Measurements from ENCODE around the gene ANK3.

Gene ANK3

DNA sequence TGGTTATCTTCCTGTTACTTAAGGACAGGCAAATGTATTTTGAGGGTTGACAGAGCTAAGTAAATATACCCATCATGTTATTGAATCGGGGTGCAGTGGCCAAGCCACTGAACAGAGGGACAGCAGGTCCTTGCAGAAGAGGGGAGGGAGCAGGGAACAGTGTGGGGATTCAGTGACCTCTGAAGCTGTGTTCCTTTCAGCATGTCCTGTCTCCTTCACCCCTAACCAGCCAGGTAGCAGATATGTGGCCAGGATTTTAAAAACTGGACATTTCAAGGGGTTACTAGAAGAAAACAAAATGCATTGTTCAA is 12.7 kb downstream of the ANK3 start:
- DNase-seq (ENCODE audit: low spot score) = no peak

GRCh38 chr10:60376221-60377041 is 13.2 kb downstream of the ANK3 start:
- DNase-seq (ENCODE audit: low spot score) = no peak

DNA sequence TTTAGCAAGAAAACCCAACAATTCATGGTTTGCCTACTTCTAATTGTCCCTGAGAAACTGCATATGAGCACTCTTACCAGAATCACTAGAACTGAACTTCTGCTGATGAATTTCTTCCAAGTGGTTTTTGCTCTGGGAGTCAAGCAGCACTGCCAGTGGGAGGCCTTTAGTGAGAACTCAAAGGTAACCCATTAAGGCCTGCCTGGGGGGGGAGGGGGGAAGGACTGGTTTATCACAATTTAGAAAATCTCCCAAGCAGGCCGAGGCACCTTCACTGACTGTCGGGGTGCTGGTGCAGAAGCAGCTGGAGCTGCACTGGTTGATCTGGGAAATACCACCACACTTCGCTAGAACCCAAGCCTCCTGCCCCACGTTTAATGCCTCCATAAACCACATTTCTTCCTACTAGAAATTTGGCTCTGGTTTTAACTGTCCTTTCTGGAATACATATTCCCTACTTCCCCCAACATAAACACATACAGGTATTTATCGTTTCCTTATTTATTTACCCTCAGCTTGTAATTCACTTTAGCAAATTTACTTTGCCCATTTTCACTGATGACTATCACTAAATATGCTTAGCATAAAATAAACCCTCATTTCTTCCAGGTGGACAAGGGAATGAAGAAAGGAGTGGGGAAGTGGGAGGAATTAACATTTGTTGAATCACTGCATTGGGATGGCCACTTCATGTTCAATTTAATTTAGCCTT is 14.2 kb downstream of the ANK3 start:
- no peak for DNase-seq (ENCODE audit: low spot score)

- no peak for DNase-seq (ENCODE audit: low spot score)
These were observed 14.8 kb downstream of the ANK3 start for GRCh38 chr10:60374836-60375235.

DNA sequence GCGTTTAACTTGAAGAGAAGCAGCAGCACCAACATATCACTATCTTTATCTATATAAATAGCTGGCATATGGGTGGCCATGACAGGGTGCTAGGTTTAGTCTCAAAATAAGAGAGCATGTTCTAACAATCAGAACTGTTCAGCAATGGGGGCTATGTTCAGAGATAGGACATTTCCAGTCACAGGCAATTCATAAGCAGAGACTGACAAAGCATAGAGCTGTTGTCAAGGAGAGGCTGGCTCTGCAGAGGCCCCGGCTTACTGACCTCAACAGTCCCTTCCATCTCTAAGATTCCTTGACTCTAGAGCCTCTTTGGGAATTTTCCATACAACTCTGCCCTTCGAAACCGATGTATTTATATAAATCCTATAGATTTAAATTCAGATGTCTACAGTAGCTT is 17.2 kb downstream of the ANK3 start:
- no peak for DNase-seq (ENCODE audit: low spot score)

GRCh38 chr10:60369547-60369930 is 20.1 kb downstream of the ANK3 start:
- DNase-seq (ENCODE audit: low spot score) = no peak

GRCh38 chr10:60368875-60369546 is 20.7 kb downstream of the ANK3 start:
- DNase-seq (ENCODE audit: low spot score) = no peak

DNA sequence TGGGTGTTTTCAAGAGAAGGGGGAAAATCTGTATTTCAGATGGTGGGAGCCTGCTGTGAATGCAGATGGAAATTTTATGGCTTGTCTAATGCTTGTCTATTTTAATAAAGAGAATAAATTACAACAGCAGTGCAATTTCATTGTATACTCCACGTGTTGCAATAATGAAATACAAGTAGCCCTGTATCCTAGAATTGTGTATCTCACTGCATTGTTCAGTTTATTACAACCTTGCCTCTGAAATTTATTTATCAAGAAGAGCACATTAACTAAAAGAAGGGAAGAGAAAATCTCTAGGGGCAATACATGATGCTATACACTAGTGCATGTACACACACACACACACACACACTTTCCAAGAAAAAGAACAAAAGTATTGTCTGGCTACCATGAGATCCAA is 21.8 kb downstream of the ANK3 start:
- no peak for DNase-seq (ENCODE audit: low spot score)

GRCh38 chr10:60367431-60367830 is 22.2 kb downstream of the ANK3 start:
- DNase-seq (ENCODE audit: low spot score) = no peak

GRCh38 chr10:60367024-60367423 is 22.7 kb downstream of the ANK3 start:
- DNase-seq (ENCODE audit: low spot score) = no peak

DNA sequence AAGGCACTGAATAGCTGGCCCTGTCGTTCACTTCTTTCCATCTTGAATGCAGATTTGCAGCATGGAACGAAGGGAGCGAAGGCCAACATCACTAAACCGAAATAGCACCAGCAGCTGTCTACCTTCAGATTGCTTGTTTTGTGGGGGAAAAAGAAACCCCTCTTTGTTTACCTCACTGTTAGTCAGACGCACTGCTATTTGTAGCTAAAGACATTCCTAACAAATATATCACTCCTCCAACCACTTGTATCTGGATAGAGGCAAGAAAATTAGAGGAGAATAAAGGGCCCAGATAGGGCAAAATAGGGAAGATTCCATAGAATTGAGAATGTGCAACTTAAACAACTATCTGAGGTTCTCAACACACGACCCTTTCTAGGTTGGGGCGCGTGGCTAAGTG is 26.5 kb downstream of the ANK3 start:
- DNase-seq (ENCODE audit: low spot score) = no peak

- DNase-seq (ENCODE audit: low spot score) = peak; percentile 25
These were observed 27.2 kb downstream of the ANK3 start for GRCh38 chr10:60362461-60362860.

DNA sequence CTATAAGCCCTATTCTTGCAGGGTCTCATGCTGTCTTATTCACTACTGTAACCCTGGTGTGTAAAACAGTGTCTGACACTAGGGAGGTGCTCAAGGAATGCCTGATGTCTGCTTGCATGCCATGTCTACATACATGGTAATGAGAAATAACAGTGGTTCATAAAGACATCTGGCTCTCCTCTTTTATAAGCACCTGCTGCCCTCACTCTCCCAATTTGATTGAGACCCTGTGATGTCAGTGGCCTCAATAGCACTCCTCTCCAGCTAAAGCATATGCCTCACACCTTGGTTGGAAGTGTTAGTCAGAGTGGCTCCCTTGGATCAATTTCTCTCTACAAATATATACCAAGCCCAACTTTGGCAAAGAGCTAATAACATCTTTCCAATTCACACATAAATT is 30.6 kb downstream of the ANK3 start:
- DNase-seq (ENCODE audit: low spot score) = no peak

DNA sequence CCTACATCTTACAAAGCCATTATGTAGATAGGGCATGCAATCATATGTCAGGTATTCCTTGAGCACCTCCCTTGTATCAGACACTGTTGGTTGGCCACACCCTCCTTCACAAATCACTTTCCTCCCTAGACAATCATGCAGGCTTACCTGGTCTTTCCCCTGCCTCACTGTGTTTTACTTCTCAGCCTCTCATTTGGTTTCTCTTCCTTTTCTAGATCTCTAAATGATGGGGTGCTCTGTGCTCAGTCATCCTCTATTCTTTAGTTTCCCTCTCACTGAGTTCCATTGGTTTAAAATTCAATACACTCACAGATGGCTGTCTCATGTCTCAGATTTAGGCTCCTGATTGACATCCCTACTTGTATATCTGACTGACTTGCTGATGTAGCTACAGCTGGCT is 31.4 kb downstream of the ANK3 start:
- no peak for DNase-seq (ENCODE audit: low spot score)

GRCh38 chr10:60353519-60354258 is 36.0 kb downstream of the ANK3 start:
- no peak for DNase-seq (ENCODE audit: low spot score)

DNA sequence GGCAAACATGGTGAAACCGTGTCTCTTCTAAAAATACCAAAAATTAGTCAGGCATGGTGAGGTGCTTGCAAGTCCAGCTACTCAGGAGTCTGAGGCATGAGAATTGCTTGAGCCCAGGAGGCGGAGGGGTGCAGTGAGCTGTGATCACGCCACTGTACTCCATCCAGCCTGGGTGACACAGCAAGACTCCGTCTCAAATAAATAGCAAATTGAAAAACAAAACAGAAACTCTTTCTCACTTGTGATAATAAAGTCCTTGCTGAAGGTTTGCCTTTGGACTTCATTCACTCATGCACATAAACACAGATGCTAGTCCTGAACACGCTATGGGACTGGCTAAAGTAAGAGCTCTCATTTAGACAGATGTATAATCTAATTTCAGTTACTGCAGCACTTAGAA is 37.6 kb downstream of the ANK3 start:
- DNase-seq (ENCODE audit: low spot score) = peak; percentile 59

- DNase-seq (ENCODE audit: low spot score) = peak; percentile 2
These were observed 38.4 kb downstream of the ANK3 start for GRCh38 chr10:60351191-60351853.

DNA sequence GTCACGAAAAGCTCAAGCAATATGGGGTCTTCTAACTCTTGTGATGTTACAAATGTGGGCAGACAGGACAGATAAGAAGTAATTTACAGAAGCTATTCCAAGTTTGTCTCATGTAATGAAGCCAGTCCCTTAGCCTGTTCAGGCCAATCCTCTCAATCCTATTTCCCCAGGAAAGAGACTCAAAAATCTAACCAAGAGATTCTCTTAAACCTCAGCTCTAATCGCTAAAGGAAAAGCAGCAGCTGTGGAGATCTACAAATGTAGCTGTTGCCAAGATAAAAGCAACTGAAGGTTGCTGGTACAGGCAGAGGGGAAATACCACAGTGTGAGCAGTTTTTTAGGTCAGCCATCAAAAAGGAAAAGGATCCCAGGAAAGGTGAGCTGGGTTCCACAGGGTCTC is 39.3 kb downstream of the ANK3 start:
- no peak for DNase-seq (ENCODE audit: low spot score)

- DNase-seq (ENCODE audit: low spot score) = no peak
These were observed 40.2 kb downstream of the ANK3 start for GRCh38 chr10:60349426-60349825.

GRCh38 chr10:60348982-60349381 is 40.7 kb downstream of the ANK3 start:
- no peak for DNase-seq (ENCODE audit: low spot score)

DNA sequence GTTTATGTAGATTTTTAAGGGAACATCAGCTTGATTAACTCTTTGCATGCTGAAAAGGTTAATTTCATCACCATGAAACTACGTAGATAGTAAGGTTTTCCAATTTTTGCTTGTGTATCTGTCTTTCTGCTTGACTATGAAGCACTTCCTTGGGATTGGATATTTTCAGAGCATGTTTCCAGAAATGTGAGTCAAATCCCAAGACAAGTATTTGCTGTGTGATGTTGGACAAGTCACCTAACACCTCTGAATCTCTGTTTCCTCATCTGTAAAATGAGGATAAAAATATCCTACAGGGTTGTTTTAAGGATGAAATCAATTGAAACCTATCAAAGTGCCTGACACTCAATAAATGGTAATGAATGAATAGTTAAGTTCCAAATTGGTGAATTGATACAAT is 42.4 kb downstream of the ANK3 start:
- DNase-seq (ENCODE audit: low spot score) = no peak

GRCh38 chr10:60346661-60347060 is 43.0 kb downstream of the ANK3 start:
- no peak for DNase-seq (ENCODE audit: low spot score)
